ENCODE results near the gene RFX6.
"Not testable (repeated sequence)": the region's sequence is repeated elsewhere in the genome, so short reads cannot be mapped to it uniquely, and the experiment has no call there.

Gene RFX6

DNA sequence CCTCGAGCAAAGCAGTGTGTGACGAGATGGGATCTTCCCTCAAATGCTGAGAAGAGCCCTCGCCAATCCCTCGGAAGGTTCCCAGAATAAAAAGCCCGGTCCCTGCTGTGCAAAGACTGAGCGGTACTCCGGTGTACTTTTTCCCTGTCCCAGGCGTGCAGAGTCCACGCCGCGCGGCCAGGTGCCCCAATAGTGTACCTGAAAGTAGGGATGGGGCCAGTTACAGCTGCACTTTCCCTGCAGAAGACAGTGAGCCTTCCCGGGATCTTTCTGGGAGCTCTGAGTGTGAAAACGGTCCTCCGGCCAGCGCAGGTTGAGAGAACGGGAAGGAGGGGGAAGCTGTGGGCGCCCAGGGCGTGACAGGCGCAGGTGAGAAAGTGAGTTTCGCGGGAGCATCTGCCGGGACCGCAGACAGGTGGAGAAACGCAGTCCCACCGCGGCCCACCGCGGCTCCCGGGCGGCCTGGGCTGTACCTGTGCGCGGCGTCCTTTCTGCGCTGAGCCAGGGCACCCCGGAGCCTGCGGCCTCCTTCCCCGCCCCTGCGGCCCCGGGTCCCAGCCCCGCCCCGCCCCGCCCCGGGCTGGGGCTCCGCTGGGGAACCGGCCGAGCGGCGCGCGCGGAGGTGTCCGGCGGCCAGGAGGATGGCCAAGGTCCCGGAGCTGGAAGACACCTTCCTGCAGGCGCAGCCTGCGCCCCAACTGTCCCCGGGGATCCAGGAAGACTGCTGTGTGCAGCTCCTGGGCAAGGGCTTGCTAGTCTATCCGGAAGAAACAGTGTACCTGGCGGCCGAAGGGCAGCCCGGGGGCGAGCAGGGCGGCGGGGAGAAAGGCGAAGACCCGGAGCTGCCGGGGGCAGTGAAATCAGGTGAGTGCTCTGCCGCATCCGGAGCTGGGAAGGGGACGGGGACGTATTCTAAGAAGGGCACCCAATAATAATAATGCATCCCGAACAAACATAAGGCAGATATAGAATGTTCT is at the start of gene RFX6:
Gene RFX6 (plus strand): TSS at position 608 of the 977 bp plus-strand sequence. CDS start 34 bp downstream, at position 642.
- DNase-seq (ENCODE audit: extremely low read depth in 1 of 2, low read depth in 1 of 2) = no peak

- DNase-seq (ENCODE audit: extremely low read depth in 1 of 2, low read depth in 1 of 2) = no peak
Measured at GRCh38 chr6:116827561-116828240, 49.3 kb upstream of the RFX6 start.

DNA sequence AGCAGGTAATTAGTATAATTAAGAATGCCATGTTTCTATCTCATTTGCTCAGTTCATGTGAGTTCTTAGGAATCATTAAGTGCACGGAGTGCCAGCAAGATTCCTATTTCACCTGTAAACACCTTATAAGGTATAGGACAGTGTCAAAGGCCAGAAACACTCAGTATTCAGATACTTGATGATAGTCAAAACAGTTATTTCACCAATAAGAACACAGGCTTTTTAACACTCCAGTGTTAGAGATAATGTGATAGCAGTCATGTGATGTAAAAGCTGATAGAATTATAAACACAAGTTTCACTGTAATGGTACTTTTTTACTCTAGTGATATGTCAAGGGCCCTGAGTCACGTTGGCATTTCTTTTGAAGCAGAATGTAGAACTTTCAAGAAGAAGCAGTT is 48.1 kb upstream of the RFX6 start, which contains the start of gene GPRC6A:
Gene GPRC6A (minus strand): TSS at position 101 of the 400 bp plus-strand sequence. CDS start 70 bp downstream, at position 31.
- DNase-seq (ENCODE audit: extremely low read depth in 1 of 2, low read depth in 1 of 2) = no peak

- not testable (repeated sequence) for DNase-seq (ENCODE audit: extremely low read depth in 1 of 2, low read depth in 1 of 2)
Measured at GRCh38 chr6:116834526-116834925, 42.5 kb upstream of the RFX6 start.

GRCh38 chr6:116836606-116837342 is 40.3 kb upstream of the RFX6 start:
- DNase-seq (ENCODE audit: extremely low read depth in 1 of 2, low read depth in 1 of 2) = no peak

DNA sequence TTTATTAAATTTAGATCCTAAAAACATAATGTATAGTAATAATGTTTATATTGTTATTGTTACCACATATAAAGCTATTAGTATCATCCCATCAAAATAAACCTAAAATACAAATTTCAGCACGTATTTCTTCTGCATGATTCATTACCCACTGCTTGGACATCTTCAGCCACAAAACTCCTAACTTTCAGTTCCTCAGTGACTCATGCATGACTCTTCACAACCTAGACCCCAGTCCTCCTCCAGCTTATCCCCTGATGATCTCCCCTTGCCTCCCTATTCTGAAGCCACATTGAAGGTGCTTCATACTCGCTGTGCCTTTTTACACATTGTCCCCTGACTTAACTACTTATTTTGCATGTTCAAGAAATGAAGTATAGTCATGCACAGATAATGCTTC is 37.0 kb upstream of the RFX6 start:
- no peak for DNase-seq (ENCODE audit: extremely low read depth in 1 of 2, low read depth in 1 of 2)

DNA sequence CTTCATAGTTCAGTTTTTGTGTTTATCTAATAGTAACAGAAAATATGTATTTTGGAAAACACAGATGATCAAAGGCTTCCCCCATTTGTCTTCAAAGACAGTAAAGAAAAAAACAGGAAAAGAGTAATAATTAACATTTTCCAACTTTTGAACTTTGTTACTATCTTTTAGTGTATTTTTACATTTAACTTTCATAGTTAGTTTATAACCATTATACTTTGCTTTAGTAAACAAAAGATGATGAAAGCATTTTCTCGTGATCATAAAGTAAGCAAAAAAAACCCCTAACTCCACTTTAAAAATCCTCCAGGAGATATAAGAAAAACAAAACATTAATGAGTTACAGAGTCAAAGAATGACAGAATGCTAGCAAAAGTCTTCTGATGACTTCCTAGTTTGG is 34.6 kb upstream of the RFX6 start:
- DNase-seq (ENCODE audit: extremely low read depth in 1 of 2, low read depth in 1 of 2) = no peak

GRCh38 chr6:116847227-116847626 is 29.8 kb upstream of the RFX6 start:
- DNase-seq (ENCODE audit: extremely low read depth in 1 of 2, low read depth in 1 of 2) = no peak

DNA sequence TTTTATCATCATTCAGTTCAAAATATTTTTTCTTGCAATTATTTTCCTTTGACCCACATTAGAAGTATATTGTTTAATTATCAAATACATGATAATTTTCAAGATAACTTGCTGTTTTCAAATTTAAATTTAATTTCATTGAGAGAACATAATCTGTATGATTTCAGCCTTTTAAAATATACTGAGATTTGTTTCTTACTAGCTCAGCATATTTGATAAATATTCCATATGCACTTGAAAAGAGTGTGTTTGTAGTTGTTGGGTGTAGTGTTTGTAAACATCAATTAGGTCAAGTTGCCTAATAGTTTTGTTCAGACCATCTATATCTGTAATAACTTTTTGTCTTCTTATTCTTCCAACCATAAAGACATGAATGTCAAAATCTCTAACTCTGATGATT is 19.0 kb upstream of the RFX6 start:
- no peak for DNase-seq (ENCODE audit: extremely low read depth in 1 of 2, low read depth in 1 of 2)

GRCh38 chr6:116859264-116859663 is 17.8 kb upstream of the RFX6 start:
- no peak for DNase-seq (ENCODE audit: extremely low read depth in 1 of 2, low read depth in 1 of 2)

DNA sequence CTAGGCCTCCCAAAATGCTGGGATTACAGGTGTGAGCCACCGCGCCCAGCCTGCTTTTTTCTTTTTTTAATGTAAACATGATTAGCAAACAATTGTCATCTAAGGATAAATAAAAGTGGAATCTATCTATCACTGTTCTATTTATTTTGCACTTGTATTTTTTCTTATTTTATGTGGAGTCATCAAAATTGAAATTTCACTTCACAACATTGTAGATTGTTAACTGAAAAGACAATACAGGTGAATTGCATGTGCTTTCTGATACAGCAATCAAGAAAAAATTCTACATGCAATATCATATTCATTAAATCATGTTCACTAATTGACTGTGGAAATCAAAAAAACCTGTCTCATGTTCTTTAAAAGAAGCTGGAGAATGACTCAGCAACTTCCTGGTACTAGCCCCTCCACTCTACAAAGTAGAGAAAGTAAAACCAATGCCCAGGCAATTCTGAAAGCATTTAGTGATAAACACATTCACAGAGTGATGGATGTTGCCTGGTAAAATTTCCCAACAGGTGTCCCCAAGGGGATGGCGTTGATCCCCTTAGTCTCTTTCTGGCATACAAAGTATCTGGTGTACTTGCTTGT is 10.7 kb upstream of the RFX6 start:
- DNase-seq (ENCODE audit: extremely low read depth in 1 of 2, low read depth in 1 of 2) = no peak

- DNase-seq (ENCODE audit: extremely low read depth in 1 of 2, low read depth in 1 of 2) = no peak
Measured at GRCh38 chr6:116872771-116873170, 4.3 kb upstream of the RFX6 start.

DNA sequence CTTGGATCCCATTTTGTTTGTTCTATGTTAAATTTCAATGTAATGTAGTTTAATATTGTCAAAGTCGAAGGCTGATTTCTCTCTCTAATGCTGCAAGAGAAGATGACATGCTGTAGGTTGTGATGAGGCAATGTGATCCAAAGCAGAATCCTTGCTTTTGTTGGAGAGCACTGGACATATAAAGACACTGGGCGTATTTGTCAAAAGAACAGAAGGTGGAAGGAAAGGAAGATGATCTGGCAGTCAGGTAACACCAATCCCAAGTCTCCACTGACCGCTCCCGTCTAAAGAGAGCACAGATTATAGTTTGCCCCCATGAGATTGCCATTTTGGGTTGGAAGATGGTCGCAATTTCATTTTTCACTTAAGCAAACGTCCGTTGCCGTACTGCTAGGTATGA is 935 bp upstream of the RFX6 start:
- no peak for DNase-seq (ENCODE audit: extremely low read depth in 1 of 2, low read depth in 1 of 2)

DNA sequence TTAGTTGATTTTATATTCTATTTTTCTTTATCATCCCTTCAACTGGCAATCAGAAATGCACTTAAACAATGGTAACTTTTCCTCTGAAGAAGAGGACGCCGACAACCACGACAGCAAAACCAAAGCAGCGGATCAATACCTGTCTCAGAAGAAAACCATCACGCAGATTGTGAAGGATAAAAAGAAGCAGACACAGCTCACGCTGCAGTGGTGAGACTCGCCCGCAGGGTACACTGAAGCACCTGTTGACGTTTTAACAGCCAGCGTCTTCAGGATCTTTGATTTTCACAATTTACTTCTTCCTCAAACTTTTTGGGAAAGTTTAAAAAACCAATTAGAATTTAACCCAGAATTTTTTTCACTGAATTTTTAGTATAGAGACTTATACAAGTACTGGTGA is 701 bp downstream of the RFX6 start:
- no peak for DNase-seq (ENCODE audit: extremely low read depth in 1 of 2, low read depth in 1 of 2)

- DNase-seq (ENCODE audit: extremely low read depth in 1 of 2, low read depth in 1 of 2) = no peak
Measured at GRCh38 chr6:116881236-116881635, 4.2 kb downstream of the RFX6 start.

DNA sequence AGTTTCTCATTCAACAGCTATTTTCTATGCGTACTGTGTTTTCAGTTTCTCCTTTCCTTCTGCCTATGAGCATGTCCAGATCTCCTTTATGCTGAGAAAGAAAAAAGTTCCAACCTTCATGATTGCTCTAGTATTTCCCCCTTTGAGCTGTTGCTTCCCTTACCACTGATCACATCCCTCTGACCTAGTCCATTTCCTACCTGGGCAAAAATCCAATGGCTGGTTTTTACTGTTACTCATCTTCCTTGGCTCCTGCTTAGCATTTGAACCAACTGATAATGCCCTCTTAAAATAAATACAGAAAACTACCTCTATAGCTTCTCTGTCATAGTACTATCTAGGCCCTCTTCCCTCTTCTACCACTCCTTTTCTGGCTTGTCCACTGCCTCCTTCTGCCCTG is 6.0 kb downstream of the RFX6 start:
- DNase-seq (ENCODE audit: extremely low read depth in 1 of 2, low read depth in 1 of 2) = no peak

- no peak for DNase-seq (ENCODE audit: extremely low read depth in 1 of 2, low read depth in 1 of 2)
Measured at GRCh38 chr6:116884530-116884929, 7.5 kb downstream of the RFX6 start.

DNA sequence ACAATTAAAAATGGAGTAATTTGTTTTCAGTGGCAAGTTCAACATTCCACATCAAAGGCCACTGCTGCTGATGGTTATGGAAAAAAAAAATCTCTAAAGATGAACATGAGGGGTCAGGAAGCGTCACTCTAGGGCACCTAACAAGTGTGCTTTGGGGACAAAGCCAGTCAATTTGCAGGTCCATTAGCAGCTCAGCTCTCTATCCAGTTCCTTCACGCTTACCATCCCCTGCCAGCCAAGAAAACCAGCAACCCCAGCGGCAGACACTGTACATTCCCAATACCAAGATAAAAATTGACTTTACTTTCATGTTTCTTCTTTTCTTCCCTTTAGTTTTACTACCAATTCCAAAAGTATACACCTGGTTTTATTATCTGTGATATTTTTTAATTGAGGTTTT is 10.1 kb downstream of the RFX6 start:
- DNase-seq (ENCODE audit: extremely low read depth in 1 of 2, low read depth in 1 of 2) = no peak

GRCh38 chr6:116887894-116888293 is 10.9 kb downstream of the RFX6 start:
- DNase-seq (ENCODE audit: extremely low read depth in 1 of 2, low read depth in 1 of 2) = no peak

DNA sequence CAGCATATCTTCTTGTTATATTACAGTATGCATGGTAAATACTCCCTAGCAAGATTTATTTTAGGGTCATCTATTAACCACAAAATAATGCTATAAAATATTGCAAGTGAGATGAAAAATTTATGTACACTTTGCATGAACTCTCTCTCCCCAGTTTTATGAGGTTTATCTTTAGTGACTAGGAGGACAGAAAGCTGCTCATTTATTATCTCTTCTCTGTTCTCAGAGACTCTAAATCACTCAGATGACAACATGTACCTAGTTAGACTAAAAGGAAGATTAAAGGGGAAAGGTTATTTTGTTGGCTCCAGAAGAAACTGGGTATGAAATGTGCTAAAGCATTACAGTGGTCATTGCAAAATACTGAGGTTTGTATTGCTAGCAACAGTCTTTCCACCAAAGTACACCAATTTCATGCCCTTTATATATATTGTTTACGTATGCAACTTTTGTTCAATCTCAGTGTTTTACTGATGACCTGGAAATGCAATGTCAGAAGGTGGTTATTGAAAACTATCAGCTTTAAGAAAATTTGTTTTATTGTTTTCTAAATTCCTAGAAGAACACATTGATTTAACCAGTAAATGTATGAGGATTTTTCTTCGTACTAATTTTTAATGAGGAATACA is 11.8 kb downstream of the RFX6 start:
- DNase-seq (ENCODE audit: extremely low read depth in 1 of 2, low read depth in 1 of 2) = no peak
